K562 (cell line): Measurements from ENCODE around the gene PRR15L. TPM values are rescaled to one million over a fixed set of nuclear protein-coding genes. Genes with fewer than 3 reads are reported as not detected.
A peak's percentile ranks its signal among the peaks of the same experiment; 100 is the strongest.

Experiments used
- CREM ChIP-seq: IDR thresholded peaks from 2 replicates; pipeline ENCODE4 v1.6.1; 2014; ENCODE audit warnings: antibody characterized with exemption, low read depth
- ELF1 ChIP-seq: fragments of 200-800 bp; sonication (Bioruptor generic); IDR thresholded peaks from 2 replicates; pipeline ENCODE4 v1.6.1; 2016; ENCODE audit warnings: missing genetic modification characterization, missing compliant biosample characterization
- FOSL1 ChIP-seq: fragments of 200-800 bp; sonication (Bioruptor generic); conservative IDR thresholded peaks from 2 replicates; pipeline ENCODE4 v1.6.1; 2016; ENCODE audit warnings: missing genetic modification characterization, missing compliant biosample characterization
- FOXJ3 ChIP-seq: sonication (generic); formaldehyde crosslinking; IDR thresholded peaks from 2 replicates; pipeline ENCODE4 v1.4.0; 2020; ENCODE audit warnings: mild to moderate bottlenecking, missing genetic modification reagents
- GATA2 ChIP-seq: sonication (generic); formaldehyde crosslinking; IDR thresholded peaks from 2 replicates; pipeline ENCODE4 v1.4.0; 2020; ENCODE audit warnings: mild to moderate bottlenecking, missing genetic modification reagents
- HNRNPH1 ChIP-seq: fragments of 200-400 bp; formaldehyde crosslinking; optimal IDR thresholded peaks from 2 replicates; pipeline ENCODE3; 2017; ENCODE audit warnings: low read depth, mild to moderate bottlenecking, low read length, moderate library complexity
- JUN ChIP-seq, 2 experiments: sonication (generic) in 1 of 2; formaldehyde crosslinking in 1 of 2; IDR thresholded peaks; 2 replicates each; pipeline versions ENCODE4 v1.6.1 to v1.8.0; 2012 to 2022; ENCODE audit warnings: borderline replicate concordance in 2 of 2, mild to moderate bottlenecking in 2 of 2, improper control_type of control experiment in 1 of 2, low read depth in 1 of 2, low read length in 1 of 2, missing genetic modification reagents in 1 of 2
- JUNB ChIP-seq: fragments of 450-650 bp; formaldehyde crosslinking; conservative IDR thresholded peaks from 2 replicates; pipeline ENCODE4 v1.4.0; 2020; ENCODE audit warnings: mild to moderate bottlenecking
- POLR2H ChIP-seq: IDR thresholded peaks from 2 replicates; pipeline ENCODE4 v1.6.1; 2016; ENCODE audit warnings: missing genetic modification characterization, low read depth, mild to moderate bottlenecking, control low read depth, missing compliant biosample characterization, moderate library complexity
- PYGO2 ChIP-seq: fragments of 450-650 bp; IDR thresholded peaks from 2 replicates; pipeline ENCODE4 v1.6.1; 2016; ENCODE audit warnings: mild to moderate bottlenecking, missing genetic modification characterization, moderate library complexity, missing compliant biosample characterization
- RFX7 ChIP-seq: fragments of 250-450 bp; sonication (Bioruptor Pico); IDR thresholded peaks from 2 replicates; pipeline ENCODE4 v1.5.1; 2021; ENCODE audit warnings: mild to moderate bottlenecking
- SMAD4 ChIP-seq: fragments of 250-450 bp; sonication (Bioruptor Pico); conservative IDR thresholded peaks from 2 replicates; pipeline ENCODE4 v1.8.0; 2021; ENCODE audit warnings: inconsistent platforms, mild to moderate bottlenecking, moderate library complexity
- SMC3 ChIP-seq: conservative IDR thresholded peaks from 2 replicates; pipeline ENCODE4 v1.6.1; 2011; ENCODE audit warnings: low read depth, low read length, improper control_type of control experiment; ENCODE audit not compliant: insufficient read depth
- STAG1 ChIP-seq: sonication (generic); formaldehyde crosslinking; IDR thresholded peaks from 2 replicates; pipeline ENCODE4 v1.5.0; 2020; ENCODE audit warnings: missing genetic modification reagents, borderline replicate concordance
- TEAD4 ChIP-seq, 2 experiments: sonication (generic) in 1 of 2; formaldehyde crosslinking in 1 of 2; IDR thresholded peaks; 2 replicates each; pipeline versions ENCODE4 v1.6.1 to v1.8.0; 2012 to 2022; ENCODE audit warnings: borderline replicate concordance in 1 of 2, inconsistent platforms in 1 of 2, low read length in 1 of 2, mild to moderate bottlenecking in 1 of 2, missing genetic modification reagents in 1 of 2
- U2AF1 ChIP-seq: fragments of 200-400 bp; formaldehyde crosslinking; optimal IDR thresholded peaks from 2 replicates; pipeline ENCODE3; 2017; ENCODE audit warnings: mild to moderate bottlenecking, low read depth, low read length, moderate library complexity
- ZNF436 ChIP-seq: fragments of 250-450, 450-650 bp; sonication (Bioruptor Pico); formaldehyde crosslinking; IDR thresholded peaks from 2 replicates; pipeline ENCODE4 v1.7.0; 2020; ENCODE audit warnings: mild to moderate bottlenecking
- ZNF445 ChIP-seq: fragments of 250-450 bp; sonication (Bioruptor Pico); IDR thresholded peaks from 2 replicates; pipeline ENCODE4 v1.4.0; 2020; ENCODE audit warnings: low read depth, mild to moderate bottlenecking, moderate library complexity
- polyA plus RNA-seq, 8 experiments: library from polyadenylated mRNA; depleted of rRNA in 4 of 8; stranded (reverse) in 5 of 8; unstranded in 3 of 8; fragments of >200 nt; fragmentation: Nextera tagmentation in 2 of 8; fragmentation: Illumina TruSeq in 1 of 8; extraction: Ambion mirVana in 2 of 8; extraction: Trizol in 1 of 8; gene quantifications; 2 replicates each; pipeline versions ENCODE4 v1.2.1 to v1.2.3, GENCODE V29; 2011 to 2014; ENCODE audit warnings: inconsistent platforms in 1 of 8, missing spikeins in 1 of 8
- total RNA-seq, 7 experiments: library from RNA; depleted of rRNA in 6 of 7; stranded (reverse); fragments of >200 nt in 6 of 7; fragmentation: Illumina TruSeq in 2 of 7; extraction: Trizol in 2 of 7; gene quantifications; 2 replicates each; pipeline versions ENCODE4 v1.2.1 to v1.2.3, GENCODE V29; 2011 to 2021; ENCODE audit warnings: low replicate concordance in 1 of 7
- TF ChIP-seq, protein P1 (sequence below): fragments of 200-400 bp; formaldehyde crosslinking; IDR thresholded peaks from 2 replicates; pipeline ENCODE4 v1.6.1; 2017; ENCODE audit warnings: mild to moderate bottlenecking, low read depth, low read length, moderate library complexity
- TF ChIP-seq, protein P2 (sequence below): fragments of 250-450 bp; sonication (Bioruptor Pico); IDR thresholded peaks from 2 replicates; pipeline ENCODE4 v1.8.0; 2021; ENCODE audit warnings: borderline replicate concordance, mild to moderate bottlenecking, moderate library complexity; ENCODE audit not compliant: poor library complexity, severe bottlenecking
- TF ChIP-seq, protein P3 (sequence below): IDR thresholded peaks from 2 replicates; pipeline ENCODE4 v1.6.1; 2011; ENCODE audit warnings: borderline replicate concordance, low read depth, mild to moderate bottlenecking, moderate library complexity, low read length; ENCODE audit not compliant: insufficient read depth, poor library complexity, severe bottlenecking
- TF ChIP-seq, protein P4 (sequence below): sonication (generic); formaldehyde crosslinking; IDR thresholded peaks from 2 replicates; pipeline ENCODE4 v1.8.1; 2022; ENCODE audit warnings: missing genetic modification reagents

PRR15L gene
- total and polyA plus RNA-seq, 9 of the 15 experiments (the other 6 are each of a cell fraction or from before 2014, with no cell fraction given): 0.03 TPM; not detected in 8

DNA sequence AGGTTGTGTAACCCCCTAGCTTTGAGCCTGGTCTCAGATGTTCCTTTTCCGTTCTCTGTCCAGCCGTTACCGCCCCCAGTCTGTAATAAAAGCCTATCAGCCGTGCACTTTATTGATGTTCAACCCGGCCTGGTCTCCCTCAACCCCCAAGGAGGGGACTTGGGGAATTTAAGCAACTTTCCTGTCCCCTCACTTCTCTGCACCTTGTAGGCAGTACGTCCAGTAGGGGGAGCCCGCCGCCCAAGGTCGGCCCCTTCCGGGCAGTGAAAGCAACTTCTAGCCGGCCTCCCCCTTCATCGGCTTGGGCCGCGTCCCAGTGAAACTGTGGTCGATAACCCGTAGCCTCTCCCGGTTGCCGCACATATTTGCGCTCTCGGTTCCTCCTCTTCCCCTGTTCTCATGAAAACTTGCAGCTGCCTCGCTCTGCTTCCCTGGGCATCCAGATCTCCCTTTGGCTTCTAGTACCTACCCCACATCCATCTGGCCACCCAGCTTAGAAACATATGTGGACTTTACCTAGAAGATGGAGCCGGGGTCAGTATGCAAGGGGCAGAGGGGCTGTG, 8.4 kb downstream of the PRR15L start (continued):
- TF ChIP-seq, protein P1, sequence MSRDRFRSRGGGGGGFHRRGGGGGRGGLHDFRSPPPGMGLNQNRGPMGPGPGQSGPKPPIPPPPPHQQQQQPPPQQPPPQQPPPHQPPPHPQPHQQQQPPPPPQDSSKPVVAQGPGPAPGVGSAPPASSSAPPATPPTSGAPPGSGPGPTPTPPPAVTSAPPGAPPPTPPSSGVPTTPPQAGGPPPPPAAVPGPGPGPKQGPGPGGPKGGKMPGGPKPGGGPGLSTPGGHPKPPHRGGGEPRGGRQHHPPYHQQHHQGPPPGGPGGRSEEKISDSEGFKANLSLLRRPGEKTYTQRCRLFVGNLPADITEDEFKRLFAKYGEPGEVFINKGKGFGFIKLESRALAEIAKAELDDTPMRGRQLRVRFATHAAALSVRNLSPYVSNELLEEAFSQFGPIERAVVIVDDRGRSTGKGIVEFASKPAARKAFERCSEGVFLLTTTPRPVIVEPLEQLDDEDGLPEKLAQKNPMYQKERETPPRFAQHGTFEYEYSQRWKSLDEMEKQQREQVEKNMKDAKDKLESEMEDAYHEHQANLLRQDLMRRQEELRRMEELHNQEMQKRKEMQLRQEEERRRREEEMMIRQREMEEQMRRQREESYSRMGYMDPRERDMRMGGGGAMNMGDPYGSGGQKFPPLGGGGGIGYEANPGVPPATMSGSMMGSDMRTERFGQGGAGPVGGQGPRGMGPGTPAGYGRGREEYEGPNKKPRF: no peak
- TF ChIP-seq, protein P2, sequence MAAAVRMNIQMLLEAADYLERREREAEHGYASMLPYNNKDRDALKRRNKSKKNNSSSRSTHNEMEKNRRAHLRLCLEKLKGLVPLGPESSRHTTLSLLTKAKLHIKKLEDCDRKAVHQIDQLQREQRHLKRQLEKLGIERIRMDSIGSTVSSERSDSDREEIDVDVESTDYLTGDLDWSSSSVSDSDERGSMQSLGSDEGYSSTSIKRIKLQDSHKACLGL: no peak
- TF ChIP-seq, protein P3, sequence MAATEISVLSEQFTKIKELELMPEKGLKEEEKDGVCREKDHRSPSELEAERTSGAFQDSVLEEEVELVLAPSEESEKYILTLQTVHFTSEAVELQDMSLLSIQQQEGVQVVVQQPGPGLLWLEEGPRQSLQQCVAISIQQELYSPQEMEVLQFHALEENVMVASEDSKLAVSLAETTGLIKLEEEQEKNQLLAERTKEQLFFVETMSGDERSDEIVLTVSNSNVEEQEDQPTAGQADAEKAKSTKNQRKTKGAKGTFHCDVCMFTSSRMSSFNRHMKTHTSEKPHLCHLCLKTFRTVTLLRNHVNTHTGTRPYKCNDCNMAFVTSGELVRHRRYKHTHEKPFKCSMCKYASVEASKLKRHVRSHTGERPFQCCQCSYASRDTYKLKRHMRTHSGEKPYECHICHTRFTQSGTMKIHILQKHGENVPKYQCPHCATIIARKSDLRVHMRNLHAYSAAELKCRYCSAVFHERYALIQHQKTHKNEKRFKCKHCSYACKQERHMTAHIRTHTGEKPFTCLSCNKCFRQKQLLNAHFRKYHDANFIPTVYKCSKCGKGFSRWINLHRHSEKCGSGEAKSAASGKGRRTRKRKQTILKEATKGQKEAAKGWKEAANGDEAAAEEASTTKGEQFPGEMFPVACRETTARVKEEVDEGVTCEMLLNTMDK: peak; percentile 71
- TF ChIP-seq, protein P4, sequence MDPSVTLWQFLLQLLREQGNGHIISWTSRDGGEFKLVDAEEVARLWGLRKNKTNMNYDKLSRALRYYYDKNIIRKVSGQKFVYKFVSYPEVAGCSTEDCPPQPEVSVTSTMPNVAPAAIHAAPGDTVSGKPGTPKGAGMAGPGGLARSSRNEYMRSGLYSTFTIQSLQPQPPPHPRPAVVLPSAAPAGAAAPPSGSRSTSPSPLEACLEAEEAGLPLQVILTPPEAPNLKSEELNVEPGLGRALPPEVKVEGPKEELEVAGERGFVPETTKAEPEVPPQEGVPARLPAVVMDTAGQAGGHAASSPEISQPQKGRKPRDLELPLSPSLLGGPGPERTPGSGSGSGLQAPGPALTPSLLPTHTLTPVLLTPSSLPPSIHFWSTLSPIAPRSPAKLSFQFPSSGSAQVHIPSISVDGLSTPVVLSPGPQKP (CRISPR knock-in tag): no peak
- no peak for TF ChIP-seq POLR2H
- TF ChIP-seq RFX7: no peak
- no peak; the same call in 1 of the 2 replicates for TF ChIP-seq TEAD4 (IDR thresholded peaks at IDR 0.05; ENCODE audit: low read length)
- no peak for TF ChIP-seq TEAD4 (CRISPR knock-in tag; IDR thresholded peaks at IDR 0.05; ENCODE audit: borderline replicate concordance)
- TF ChIP-seq HNRNPH1: no peak
- TF ChIP-seq ELF1 (tag): peak; percentile 59; the same call in 1 of the 2 replicates
- TF ChIP-seq STAG1: peak; percentile 25; the same call in 1 of the 2 replicates
- TF ChIP-seq FOSL1: no peak
- TF ChIP-seq GATA2 (CRISPR knock-in tag): no peak
- TF ChIP-seq FOXJ3: no peak
- TF ChIP-seq ZNF445: no peak
- no peak for TF ChIP-seq U2AF1
- no peak for TF ChIP-seq PYGO2
- no peak for TF ChIP-seq SMAD4 (CRISPR knock-in tag)
- no peak for TF ChIP-seq ZNF436
- TF ChIP-seq SMC3: peak; percentile 77
- TF ChIP-seq CREM: 0 out of 2 replicates have a peak, but pooled peaks have one; percentile 15
- no peak for TF ChIP-seq JUNB
- TF ChIP-seq JUN (IDR thresholded peaks at IDR 0.05; ENCODE audit: borderline replicate concordance, low read depth, low read length): no peak
- TF ChIP-seq JUN (CRISPR knock-in tag; IDR thresholded peaks at IDR 0.05; ENCODE audit: borderline replicate concordance): no peak
